Mucosa of rectum (tissue), 2 donors: ENCODE measurements around the gene SLC10A2.

ENCODE experiments used
- H3K27ac ChIP-seq, 2 donors: one replicate each; pipeline ENCODE4 v1.7.0; 2013; ENCODE audit warnings: inconsistent platforms in 2 of 2, low read depth in 2 of 2, low read length in 2 of 2
- H3K27me3 ChIP-seq, 2 donors: one replicate each; pipeline ENCODE4 v1.7.0; 2013; ENCODE audit warnings: low read length in 2 of 2; ENCODE audit not compliant: control insufficient read depth in 2 of 2, insufficient read depth in 2 of 2
- H3K36me3 ChIP-seq, 2 donors: one replicate each; pipeline ENCODE4 v1.7.0; 2013; ENCODE audit warnings: low read length in 2 of 2; ENCODE audit not compliant: control insufficient read depth in 2 of 2, insufficient read depth in 2 of 2
- H3K4me1 ChIP-seq, 2 donors: one replicate each; pipeline ENCODE4 v1.7.0; 2013; ENCODE audit warnings: low read length in 2 of 2, mild to moderate bottlenecking in 1 of 2; ENCODE audit not compliant: control insufficient read depth in 2 of 2, insufficient read depth in 2 of 2
- H3K4me3 ChIP-seq, 2 donors: one replicate each; pipeline ENCODE4 v1.7.0; 2013; ENCODE audit warnings: low read length in 2 of 2
- H3K9ac ChIP-seq, 2 donors: one replicate each; pipeline ENCODE4 v1.7.0; 2013; ENCODE audit warnings: low read length in 2 of 2, low read depth in 1 of 2, mild to moderate bottlenecking in 1 of 2
- H3K9me3 ChIP-seq, 2 donors: one replicate each; pipeline ENCODE4 v1.7.0; 2013; ENCODE audit warnings: low read length in 2 of 2; ENCODE audit not compliant: control insufficient read depth in 2 of 2
- donor health status: healthy.
- donor health status: Normal muscosa, but diverticular disease.

The SLC10A2 gene

GRCh38 chr13:102999499-102999898 is 66.7 kb downstream of the SLC10A2 start:
- no peaks in the 10 kb centered on the region for H3K36me3 ChIP-seq
- no peak overlapping the region for H3K4me3 ChIP-seq
- H3K9me3 ChIP-seq = no peaks in the 10 kb centered on the region
- no peaks in the 10 kb centered on the region for H3K4me1 ChIP-seq
- no peak overlapping the region for H3K9ac ChIP-seq
- H3K27me3 ChIP-seq = no peaks in the 10 kb centered on the region
- H3K27ac ChIP-seq = no peak overlapping the region
